HepG2 (cell line): ENCODE measurements around the gene LILRB5. TPM values are rescaled to one million over a fixed set of nuclear protein-coding genes. Genes with fewer than 3 reads are reported as not detected.

Experiments used
- DR1 ChIP-seq: sonication (generic); formaldehyde crosslinking; IDR thresholded peaks from 2 replicates; pipeline ENCODE4 v1.8.0; 2021; ENCODE audit warnings: mild to moderate bottlenecking, missing genetic modification reagents, inconsistent platforms
- ELF1 ChIP-seq: sonication (generic); formaldehyde crosslinking; IDR thresholded peaks from 2 replicates; pipeline ENCODE4 v1.4.0; 2020; ENCODE audit warnings: missing genetic modification reagents
- FOXJ3 ChIP-seq: sonication (generic); formaldehyde crosslinking; IDR thresholded peaks from 2 replicates; pipeline ENCODE4 v1.4.0; 2020; ENCODE audit warnings: missing genetic modification reagents, mild to moderate bottlenecking, borderline replicate concordance
- HES4 ChIP-seq: sonication (generic); formaldehyde crosslinking; IDR thresholded peaks from 2 replicates; pipeline ENCODE4 v1.9.0; 2021; ENCODE audit warnings: mild to moderate bottlenecking, missing genetic modification reagents, borderline replicate concordance
- ISX ChIP-seq: sonication (generic); formaldehyde crosslinking; conservative IDR thresholded peaks from 2 replicates; pipeline ENCODE4 v1.5.0; 2020; ENCODE audit warnings: missing genetic modification reagents
- MXI1 ChIP-seq: IDR thresholded peaks from 3 replicates; pipeline ENCODE4 v1.6.1; 2012; ENCODE audit warnings: low read depth, low read length, inconsistent platforms, borderline replicate concordance
- NFYB ChIP-seq: sonication (generic); formaldehyde crosslinking; IDR thresholded peaks from 2 replicates; pipeline ENCODE4 v1.4.0; 2020; ENCODE audit warnings: missing genetic modification reagents
- PHF5A ChIP-seq: IDR thresholded peaks from one replicate; pipeline ENCODE4 v1.6.1; 2018; ENCODE audit warnings: low read depth, missing genetic modification reagents; ENCODE audit not compliant: unreplicated experiment
- SCMH1 ChIP-seq: sonication (generic); formaldehyde crosslinking; IDR thresholded peaks from 2 replicates; pipeline ENCODE4 v1.9.0; 2021; ENCODE audit warnings: missing genetic modification reagents, mild to moderate bottlenecking, borderline replicate concordance
- TOPORS ChIP-seq: sonication (generic); formaldehyde crosslinking; IDR thresholded peaks from 2 replicates; pipeline ENCODE4 v1.8.0; 2023; ENCODE audit warnings: mild to moderate bottlenecking, missing genetic modification reagents
- TSC22D2 ChIP-seq: sonication (generic); formaldehyde crosslinking; IDR thresholded peaks from 2 replicates; pipeline ENCODE4 v1.5.1; 2020; ENCODE audit warnings: missing genetic modification reagents, mild to moderate bottlenecking, borderline replicate concordance
- U2AF2 ChIP-seq: fragments of 200-400 bp; formaldehyde crosslinking; IDR thresholded peaks from 2 replicates; pipeline ENCODE4 v1.6.1; 2017; ENCODE audit warnings: low read depth, mild to moderate bottlenecking, low read length
- ZFP1 ChIP-seq: IDR thresholded peaks from 2 replicates; pipeline ENCODE4 v1.6.1; 2016
- ZFP36L2 ChIP-seq: sonication (generic); formaldehyde crosslinking; IDR thresholded peaks from 2 replicates; pipeline ENCODE4 v1.4.0; 2020; ENCODE audit warnings: missing genetic modification reagents
- ZFP90 ChIP-seq: sonication (generic); formaldehyde crosslinking; IDR thresholded peaks from 2 replicates; pipeline ENCODE4 v1.8.0; 2022; ENCODE audit warnings: missing genetic modification reagents, mild to moderate bottlenecking, inconsistent platforms, borderline replicate concordance
- ZNF12 ChIP-seq: sonication (generic); formaldehyde crosslinking; IDR thresholded peaks from 2 replicates; pipeline ENCODE4 v1.5.0; 2020; ENCODE audit warnings: missing genetic modification reagents
- ZNF382 ChIP-seq: sonication (generic); formaldehyde crosslinking; IDR thresholded peaks from 2 replicates; pipeline ENCODE4 v1.5.0; 2020; ENCODE audit warnings: missing genetic modification reagents, mild to moderate bottlenecking, borderline replicate concordance
- ZNF496 ChIP-seq: sonication (generic); formaldehyde crosslinking; IDR thresholded peaks from 2 replicates; pipeline ENCODE4 v1.8.1; 2023; ENCODE audit warnings: mild to moderate bottlenecking, moderate library complexity, missing genetic modification reagents; ENCODE audit not compliant: insufficient replicate concordance
- ZNF615 ChIP-seq: sonication (generic); formaldehyde crosslinking; IDR thresholded peaks from 2 replicates; pipeline ENCODE4 v1.5.0; 2020; ENCODE audit warnings: mild to moderate bottlenecking, missing genetic modification reagents, borderline replicate concordance
- ZNF891 ChIP-seq: sonication (generic); formaldehyde crosslinking; IDR thresholded peaks from 2 replicates; pipeline ENCODE4 v1.5.0; 2020; ENCODE audit warnings: mild to moderate bottlenecking, missing genetic modification reagents
- polyA plus RNA-seq, 8 experiments: library from polyadenylated mRNA; depleted of rRNA in 3 of 8; stranded (reverse) in 7 of 8; unstranded in 1 of 8; fragments of >200 nt; fragmentation: Illumina TruSeq in 4 of 8; extraction: Trizol in 4 of 8; gene quantifications; 2 replicates each; pipeline versions ENCODE4 v1.2.1 to v1.2.3, GENCODE V29; 2011 to 2016; ENCODE audit warnings: low read depth in 4 of 8, missing spikeins in 1 of 8, mixed read lengths in 1 of 8; ENCODE audit not compliant: insufficient read depth in 1 of 8
- total RNA-seq, 5 experiments: library from RNA; depleted of rRNA; stranded (reverse); fragments of >200 nt; fragmentation: Illumina TruSeq; extraction: Trizol; gene quantifications; 2 replicates each; pipeline ENCODE4 v1.2.3, GENCODE V29; 2016; ENCODE audit warnings: low read depth in 1 of 5
- TF ChIP-seq, protein P1 (sequence below): fragments of 450-650 bp; IDR thresholded peaks from 2 replicates; pipeline ENCODE4 v1.6.1; 2016
- TF ChIP-seq, protein P2 (sequence below): sonication (generic); formaldehyde crosslinking; IDR thresholded peaks from 2 replicates; pipeline ENCODE4 v1.4.0; 2020; ENCODE audit warnings: mild to moderate bottlenecking, low read depth, missing genetic modification reagents
- TF ChIP-seq, protein P3 (sequence below): sonication (generic); formaldehyde crosslinking; IDR thresholded peaks from 2 replicates; pipeline ENCODE4 v1.4.0; 2020; ENCODE audit warnings: missing genetic modification reagents, borderline replicate concordance

LILRB5 gene
- total and polyA plus RNA-seq, 2 of the 13 experiments (the other 11 are each of a cell fraction or from before 2014, with no cell fraction given): not detected

DNA sequence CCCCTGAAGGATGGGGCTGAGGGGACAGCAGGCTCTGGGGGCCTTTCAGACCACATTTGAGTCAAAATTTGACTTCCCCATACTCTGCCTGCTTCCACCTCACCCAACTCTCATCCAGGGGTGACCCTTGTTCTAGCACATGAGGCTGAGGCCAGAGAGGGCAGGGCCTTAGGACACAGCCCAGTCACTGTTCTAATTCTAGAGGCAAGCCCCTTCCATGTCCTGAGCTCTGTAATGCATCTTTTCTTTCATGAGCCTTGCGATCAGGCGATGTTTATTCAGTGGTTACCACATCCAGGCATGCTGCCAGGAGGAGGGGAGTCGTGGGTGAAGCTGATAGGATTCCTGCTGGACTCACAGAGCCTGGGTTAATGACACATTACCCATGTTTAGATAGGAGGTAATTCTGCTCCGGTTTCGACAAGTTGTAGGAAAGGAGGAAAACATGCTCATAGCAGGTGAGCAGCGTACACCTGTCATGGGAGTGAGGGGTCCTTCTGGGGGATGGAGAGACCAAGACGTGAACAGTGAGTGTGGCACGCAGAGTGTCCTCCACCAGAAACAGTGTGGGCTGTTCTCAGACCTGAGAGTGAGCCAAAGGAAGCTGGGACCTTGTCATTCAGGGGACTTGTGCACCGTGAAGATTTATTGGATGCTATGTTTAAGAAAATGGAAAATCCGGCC, 47.1 kb downstream of the LILRB5 start (continued):
- TF ChIP-seq, protein P1, sequence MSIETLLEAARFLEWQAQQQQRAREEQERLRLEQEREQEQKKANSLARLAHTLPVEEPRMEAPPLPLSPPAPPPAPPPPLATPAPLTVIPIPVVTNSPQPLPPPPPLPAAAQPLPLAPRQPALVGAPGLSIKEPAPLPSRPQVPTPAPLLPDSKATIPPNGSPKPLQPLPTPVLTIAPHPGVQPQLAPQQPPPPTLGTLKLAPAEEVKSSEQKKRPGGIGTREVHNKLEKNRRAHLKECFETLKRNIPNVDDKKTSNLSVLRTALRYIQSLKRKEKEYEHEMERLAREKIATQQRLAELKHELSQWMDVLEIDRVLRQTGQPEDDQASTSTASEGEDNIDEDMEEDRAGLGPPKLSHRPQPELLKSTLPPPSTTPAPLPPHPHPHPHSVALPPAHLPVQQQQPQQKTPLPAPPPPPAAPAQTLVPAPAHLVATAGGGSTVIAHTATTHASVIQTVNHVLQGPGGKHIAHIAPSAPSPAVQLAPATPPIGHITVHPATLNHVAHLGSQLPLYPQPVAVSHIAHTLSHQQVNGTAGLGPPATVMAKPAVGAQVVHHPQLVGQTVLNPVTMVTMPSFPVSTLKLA: peak; percentile 43; the same call in 1 of the 2 replicates
- TF ChIP-seq, protein P2, sequence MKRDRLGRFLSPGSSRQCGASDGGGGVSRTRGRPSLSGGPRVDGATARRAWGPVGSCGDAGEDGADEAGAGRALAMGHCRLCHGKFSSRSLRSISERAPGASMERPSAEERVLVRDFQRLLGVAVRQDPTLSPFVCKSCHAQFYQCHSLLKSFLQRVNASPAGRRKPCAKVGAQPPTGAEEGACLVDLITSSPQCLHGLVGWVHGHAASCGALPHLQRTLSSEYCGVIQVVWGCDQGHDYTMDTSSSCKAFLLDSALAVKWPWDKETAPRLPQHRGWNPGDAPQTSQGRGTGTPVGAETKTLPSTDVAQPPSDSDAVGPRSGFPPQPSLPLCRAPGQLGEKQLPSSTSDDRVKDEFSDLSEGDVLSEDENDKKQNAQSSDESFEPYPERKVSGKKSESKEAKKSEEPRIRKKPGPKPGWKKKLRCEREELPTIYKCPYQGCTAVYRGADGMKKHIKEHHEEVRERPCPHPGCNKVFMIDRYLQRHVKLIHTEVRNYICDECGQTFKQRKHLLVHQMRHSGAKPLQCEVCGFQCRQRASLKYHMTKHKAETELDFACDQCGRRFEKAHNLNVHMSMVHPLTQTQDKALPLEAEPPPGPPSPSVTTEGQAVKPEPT (CRISPR knock-in tag): no peak
- TF ChIP-seq MXI1 (peak; percentile 75; the same call in 2 of the 3 replicates), ZNF615 (no peak), SCMH1 (CRISPR knock-in tag) (no peak), NFYB (CRISPR knock-in tag) (peak; percentile 39; the same call in 1 of the 2 replicates), TOPORS (no peak), ZFP1 (CRISPR knock-in tag) (peak; percentile 25; the same call in 1 of the 2 replicates), ZNF382 (CRISPR knock-in tag) (no peak), ZNF891 (CRISPR knock-in tag) (no peak), PHF5A (CRISPR knock-in tag) (no peak), HES4 (CRISPR knock-in tag) (no peak), ISX (no peak), ZNF12 (no peak), ZFP36L2 (CRISPR knock-in tag) (no peak), ELF1 (CRISPR knock-in tag) (peak; percentile 21; the same call in 1 of the 2 replicates), ZNF496 (CRISPR knock-in tag) (no peak), TSC22D2 (CRISPR knock-in tag) (0 out of 2 replicates have a peak, but pooled peaks have one; percentile 26), FOXJ3 (CRISPR knock-in tag) (peak; percentile 65; the same call in 1 of the 2 replicates), U2AF2 (no peak), DR1 (CRISPR knock-in tag) (no peak), ZFP90 (CRISPR knock-in tag) (no peak)
- TF ChIP-seq, protein P3, sequence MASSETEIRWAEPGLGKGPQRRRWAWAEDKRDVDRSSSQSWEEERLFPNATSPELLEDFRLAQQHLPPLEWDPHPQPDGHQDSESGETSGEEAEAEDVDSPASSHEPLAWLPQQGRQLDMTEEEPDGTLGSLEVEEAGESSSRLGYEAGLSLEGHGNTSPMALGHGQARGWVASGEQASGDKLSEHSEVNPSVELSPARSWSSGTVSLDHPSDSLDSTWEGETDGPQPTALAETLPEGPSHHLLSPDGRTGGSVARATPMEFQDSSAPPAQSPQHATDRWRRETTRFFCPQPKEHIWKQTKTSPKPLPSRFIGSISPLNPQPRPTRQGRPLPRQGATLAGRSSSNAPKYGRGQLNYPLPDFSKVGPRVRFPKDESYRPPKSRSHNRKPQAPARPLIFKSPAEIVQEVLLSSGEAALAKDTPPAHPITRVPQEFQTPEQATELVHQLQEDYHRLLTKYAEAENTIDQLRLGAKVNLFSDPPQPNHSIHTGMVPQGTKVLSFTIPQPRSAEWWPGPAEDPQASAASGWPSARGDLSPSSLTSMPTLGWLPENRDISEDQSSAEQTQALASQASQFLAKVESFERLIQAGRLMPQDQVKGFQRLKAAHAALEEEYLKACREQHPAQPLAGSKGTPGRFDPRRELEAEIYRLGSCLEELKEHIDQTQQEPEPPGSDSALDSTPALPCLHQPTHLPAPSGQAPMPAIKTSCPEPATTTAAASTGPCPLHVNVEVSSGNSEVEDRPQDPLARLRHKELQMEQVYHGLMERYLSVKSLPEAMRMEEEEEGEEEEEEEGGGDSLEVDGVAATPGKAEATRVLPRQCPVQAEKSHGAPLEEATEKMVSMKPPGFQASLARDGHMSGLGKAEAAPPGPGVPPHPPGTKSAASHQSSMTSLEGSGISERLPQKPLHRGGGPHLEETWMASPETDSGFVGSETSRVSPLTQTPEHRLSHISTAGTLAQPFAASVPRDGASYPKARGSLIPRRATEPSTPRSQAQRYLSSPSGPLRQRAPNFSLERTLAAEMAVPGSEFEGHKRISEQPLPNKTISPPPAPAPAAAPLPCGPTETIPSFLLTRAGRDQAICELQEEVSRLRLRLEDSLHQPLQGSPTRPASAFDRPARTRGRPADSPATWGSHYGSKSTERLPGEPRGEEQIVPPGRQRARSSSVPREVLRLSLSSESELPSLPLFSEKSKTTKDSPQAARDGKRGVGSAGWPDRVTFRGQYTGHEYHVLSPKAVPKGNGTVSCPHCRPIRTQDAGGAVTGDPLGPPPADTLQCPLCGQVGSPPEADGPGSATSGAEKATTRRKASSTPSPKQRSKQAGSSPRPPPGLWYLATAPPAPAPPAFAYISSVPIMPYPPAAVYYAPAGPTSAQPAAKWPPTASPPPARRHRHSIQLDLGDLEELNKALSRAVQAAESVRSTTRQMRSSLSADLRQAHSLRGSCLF (CRISPR knock-in tag): no peak
